HFF-Myc (cell line): ENCODE results near the gene NOB1.

Experiments used
- DNase-seq: peaks from one replicate; pipeline ENCODE4 v3.0.0-alpha.2; 2011; ENCODE audit warnings: low read depth; ENCODE audit errors: extremely low read depth
- H3K4me3 ChIP-seq: replicated peaks from 2 replicates; pipeline ENCODE4 v1.5.1; 2011; ENCODE audit warnings: low read depth, mild to moderate bottlenecking, control low read depth, low read length
- TF ChIP-seq, protein P1 (sequence below): IDR thresholded peaks from 2 replicates; pipeline ENCODE4 v1.5.1; 2012; ENCODE audit warnings: mild to moderate bottlenecking, low read depth, low read length, control low read depth; ENCODE audit errors: missing control alignments

NOB1 gene

DNA sequence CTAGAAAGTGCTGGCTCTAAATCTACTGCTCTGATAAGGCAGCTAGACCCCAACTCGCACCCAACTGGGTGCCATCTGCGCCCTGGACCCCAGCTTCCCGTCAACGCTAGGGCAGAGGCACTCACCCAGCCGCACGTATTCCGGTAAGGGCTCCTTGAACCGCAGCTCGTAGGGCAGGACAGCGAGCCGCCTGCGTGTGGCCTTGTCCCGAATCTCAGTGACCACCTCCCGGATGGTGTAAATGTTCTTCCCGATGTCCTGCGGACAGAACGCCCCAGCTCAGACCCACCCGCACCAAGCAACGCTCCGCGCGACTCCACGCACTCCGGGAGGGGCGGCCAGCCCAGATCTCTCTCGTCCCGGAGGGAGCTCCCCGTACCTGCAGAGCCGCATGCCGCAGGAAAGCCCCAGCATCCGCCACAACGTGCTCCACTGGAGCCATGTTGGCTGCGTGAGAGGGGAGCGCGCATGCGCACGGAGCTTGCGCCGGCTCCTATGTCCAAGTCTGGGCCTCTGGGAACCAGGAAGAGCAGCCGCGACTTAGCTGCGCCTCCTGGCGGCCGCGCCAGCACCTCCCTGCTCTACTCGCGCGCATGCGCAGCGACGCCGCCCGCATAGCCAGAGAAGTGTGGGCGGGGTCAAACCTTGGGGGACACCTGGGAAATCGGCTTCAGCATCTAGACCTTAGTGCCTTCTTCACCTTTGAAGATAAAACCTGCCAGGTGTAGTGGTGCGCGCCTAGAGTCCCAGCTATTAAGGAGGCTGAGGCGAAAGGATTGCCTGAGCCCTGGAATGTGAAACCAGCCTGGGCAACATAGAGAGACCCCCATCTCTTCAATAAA, at the start of gene NOB1:
Gene NOB1, minus strand, starts transcription at position 458 of the 842 bp plus-strand sequence. Its CDS starts 16 bp downstream, at position 442.
- TF ChIP-seq, protein P1, sequence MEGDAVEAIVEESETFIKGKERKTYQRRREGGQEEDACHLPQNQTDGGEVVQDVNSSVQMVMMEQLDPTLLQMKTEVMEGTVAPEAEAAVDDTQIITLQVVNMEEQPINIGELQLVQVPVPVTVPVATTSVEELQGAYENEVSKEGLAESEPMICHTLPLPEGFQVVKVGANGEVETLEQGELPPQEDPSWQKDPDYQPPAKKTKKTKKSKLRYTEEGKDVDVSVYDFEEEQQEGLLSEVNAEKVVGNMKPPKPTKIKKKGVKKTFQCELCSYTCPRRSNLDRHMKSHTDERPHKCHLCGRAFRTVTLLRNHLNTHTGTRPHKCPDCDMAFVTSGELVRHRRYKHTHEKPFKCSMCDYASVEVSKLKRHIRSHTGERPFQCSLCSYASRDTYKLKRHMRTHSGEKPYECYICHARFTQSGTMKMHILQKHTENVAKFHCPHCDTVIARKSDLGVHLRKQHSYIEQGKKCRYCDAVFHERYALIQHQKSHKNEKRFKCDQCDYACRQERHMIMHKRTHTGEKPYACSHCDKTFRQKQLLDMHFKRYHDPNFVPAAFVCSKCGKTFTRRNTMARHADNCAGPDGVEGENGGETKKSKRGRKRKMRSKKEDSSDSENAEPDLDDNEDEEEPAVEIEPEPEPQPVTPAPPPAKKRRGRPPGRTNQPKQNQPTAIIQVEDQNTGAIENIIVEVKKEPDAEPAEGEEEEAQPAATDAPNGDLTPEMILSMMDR: peak; percentile 99
- DNase-seq: peak; percentile 91
- H3K4me3 ChIP-seq: peak within 1 kb of the TSS; percentile 99

DNA sequence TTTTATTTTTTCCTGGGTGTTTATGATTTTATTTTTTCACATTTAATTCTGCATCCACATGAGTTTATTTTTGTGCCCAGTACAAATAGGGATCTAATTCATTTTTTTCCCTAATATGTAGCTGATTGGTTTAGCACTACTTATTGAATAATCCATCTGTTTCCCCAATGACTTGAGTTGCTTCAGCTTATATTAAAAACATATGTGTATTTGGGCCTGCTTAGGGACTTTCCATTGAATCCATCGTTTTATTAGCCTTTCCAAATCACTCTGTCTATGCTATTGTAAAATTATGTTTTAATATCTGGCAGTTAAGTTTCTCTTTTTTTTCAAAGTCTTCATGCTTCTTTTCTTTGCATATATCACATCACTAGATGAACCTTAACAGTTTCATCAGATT, 49.6 kb upstream of the NOB1 start:
- no peak for DNase-seq
- TF ChIP-seq, protein P1: no peak
- no peak overlapping the region for H3K4me3 ChIP-seq

DNA sequence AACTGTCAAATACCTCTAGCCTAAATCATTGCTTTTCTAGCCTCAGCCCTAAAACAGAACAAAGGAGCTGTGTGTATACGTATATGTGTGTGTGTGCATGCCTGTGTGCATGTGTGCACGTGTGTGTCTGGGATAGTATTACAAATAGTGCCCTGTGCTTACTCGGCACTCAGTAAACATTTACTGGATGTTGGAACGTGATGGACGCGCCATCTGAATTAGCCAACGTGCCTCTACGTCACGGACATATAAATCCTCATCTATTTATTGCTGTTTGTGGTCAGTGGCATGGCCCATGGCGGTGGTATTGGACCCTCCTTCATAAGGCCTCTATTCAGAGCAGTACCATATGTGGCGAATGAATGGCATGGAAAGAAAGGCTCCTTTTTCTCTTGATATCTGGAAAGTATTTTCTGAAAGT, 44.9 kb upstream of the NOB1 start:
- TF ChIP-seq, protein P1: no peak
- H3K4me3 ChIP-seq: no peak overlapping the region
- no peak for DNase-seq

DNA sequence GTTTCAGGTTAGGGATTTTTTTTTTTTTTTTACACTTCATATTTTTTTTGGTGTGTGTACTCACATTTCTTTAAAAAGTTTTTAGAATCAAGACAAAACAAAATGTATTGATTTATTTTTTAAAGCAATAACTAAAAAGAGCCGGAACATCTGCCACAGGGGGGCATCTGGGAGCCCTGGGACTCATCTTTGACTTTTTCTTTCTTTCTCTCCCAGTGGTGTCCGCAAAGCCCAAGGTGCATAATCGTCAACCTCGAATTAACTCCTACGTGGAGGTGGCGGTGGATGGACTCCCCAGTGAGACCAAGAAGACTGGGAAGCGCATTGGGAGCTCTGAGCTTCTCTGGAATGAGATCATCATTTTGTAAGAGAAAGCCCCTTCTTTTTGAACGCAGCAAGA, 43.7 kb upstream of the NOB1 start:
- DNase-seq: no peak
- TF ChIP-seq, protein P1: peak; percentile 44

DNA sequence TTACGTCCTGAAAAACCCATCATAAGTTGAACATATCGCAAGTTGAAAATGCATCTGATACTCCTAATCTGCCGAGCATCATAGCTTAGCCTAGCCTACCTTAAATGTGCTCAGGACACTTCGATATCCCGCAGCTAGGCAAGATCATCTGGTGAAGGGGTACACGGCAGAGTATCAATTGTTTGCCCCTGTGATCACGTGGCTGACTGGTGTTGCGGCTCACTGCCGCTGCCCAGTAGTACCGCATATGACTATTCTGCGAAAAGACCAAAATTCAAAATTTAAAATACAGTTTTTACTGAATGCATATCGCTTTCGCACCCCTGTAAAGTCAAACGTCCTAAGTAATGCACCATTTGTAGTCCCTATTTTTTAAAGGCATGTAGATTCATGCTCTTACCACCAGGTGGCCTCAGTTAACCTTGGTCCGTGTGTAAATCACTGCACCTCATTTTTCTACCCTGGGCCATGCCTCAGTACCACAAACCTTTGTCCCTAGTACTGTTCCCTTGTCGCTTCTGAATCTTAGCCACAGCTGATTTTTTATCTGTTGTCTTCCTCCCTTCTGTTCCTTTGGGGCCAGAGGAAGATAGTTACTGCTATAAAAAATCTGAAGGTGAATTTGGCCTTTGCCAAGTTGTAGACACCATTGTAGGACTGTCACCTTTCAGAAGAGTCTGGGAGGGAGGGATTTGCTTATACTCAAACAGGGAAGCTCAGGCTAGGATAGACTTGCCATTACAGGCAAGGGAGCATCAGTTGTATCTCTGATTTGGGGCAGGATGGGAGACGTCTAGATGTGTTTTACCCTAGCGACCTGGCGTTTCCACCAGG, 41.8 kb upstream of the NOB1 start:
- TF ChIP-seq, protein P1: peak; percentile 82
- peak; percentile 65 for DNase-seq
- H3K4me3 ChIP-seq: no peak overlapping the region

More for the DNA sequence above, 43.7 kb upstream of the NOB1 start:
- H3K4me3 ChIP-seq: no peak overlapping the region

DNA sequence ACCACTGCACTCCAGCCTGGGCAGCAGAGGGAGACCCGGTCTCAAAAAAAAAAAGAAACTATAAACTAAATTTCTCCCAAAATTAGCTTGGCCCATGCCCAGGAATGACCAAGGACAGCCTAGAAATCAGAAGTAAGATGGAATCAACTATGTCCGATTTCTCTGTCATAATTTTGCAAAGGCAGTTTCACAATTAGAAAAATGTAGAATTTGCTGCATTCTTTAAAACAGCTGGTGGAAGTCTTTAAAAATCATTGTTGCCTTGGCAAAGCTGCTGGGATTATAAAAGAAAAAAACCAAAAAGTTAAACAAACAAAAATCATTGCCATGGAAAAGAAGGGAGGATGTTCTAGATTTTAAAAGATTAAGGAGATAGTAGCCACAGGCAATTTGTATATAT, 39.8 kb upstream of the NOB1 start:
- no peak for DNase-seq
- TF ChIP-seq, protein P1: no peak

More for the DNA sequence above, 39.8 kb upstream of the NOB1 start:
- H3K4me3 ChIP-seq: no peak overlapping the region
